VCaP (cell line): ENCODE results near the gene RNASEH2B.

Source experiments
- H3K27ac ChIP-seq: fragments of 450-650 bp; 2 replicates; pipeline ENCODE4 v1.5.1; 2017
- TF ChIP-seq, protein P1 (sequence below): fragments of 450-650 bp; conservative IDR thresholded peaks from 2 replicates; pipeline ENCODE4 v1.5.1; 2017; ENCODE audit warnings: mild to moderate bottlenecking, moderate library complexity

Gene RNASEH2B

DNA sequence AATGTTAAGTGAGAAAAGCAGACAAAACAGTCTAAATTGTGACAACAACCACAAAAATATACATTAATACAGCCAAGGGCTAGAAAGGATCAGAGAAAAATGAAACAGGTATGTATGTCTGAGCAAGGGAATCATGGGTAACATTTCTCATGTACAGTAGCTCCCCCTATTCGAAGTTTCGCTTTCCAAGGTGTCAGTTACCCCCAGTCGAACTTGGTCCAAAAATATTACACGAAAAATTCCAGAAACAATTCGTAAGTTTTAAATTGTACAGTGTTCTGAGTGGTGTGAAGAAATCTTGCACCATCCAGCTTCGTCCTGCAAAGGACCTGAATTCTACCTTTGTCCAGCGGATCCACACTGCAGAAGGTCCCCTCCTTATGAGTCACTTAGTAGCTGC lies 1.8 kb upstream of the RNASEH2B start:
- TF ChIP-seq, protein P1, sequence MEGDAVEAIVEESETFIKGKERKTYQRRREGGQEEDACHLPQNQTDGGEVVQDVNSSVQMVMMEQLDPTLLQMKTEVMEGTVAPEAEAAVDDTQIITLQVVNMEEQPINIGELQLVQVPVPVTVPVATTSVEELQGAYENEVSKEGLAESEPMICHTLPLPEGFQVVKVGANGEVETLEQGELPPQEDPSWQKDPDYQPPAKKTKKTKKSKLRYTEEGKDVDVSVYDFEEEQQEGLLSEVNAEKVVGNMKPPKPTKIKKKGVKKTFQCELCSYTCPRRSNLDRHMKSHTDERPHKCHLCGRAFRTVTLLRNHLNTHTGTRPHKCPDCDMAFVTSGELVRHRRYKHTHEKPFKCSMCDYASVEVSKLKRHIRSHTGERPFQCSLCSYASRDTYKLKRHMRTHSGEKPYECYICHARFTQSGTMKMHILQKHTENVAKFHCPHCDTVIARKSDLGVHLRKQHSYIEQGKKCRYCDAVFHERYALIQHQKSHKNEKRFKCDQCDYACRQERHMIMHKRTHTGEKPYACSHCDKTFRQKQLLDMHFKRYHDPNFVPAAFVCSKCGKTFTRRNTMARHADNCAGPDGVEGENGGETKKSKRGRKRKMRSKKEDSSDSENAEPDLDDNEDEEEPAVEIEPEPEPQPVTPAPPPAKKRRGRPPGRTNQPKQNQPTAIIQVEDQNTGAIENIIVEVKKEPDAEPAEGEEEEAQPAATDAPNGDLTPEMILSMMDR, result no peak

GRCh38 chr13:50908371-50908770 lies 1.2 kb upstream of the RNASEH2B start:
- TF ChIP-seq, protein P1, result no peak
- H3K27ac ChIP-seq, result peak overlapping the region; percentile 90; the same call in 1 of the 2 replicates

More for the DNA sequence above, 1.8 kb upstream of the RNASEH2B start:
- H3K27ac ChIP-seq, result no peak overlapping the region

GRCh38 chr13:50910485-50910805 lies 854 bp downstream of the RNASEH2B start:
- H3K27ac ChIP-seq, result peak overlapping the region; percentile 90
- TF ChIP-seq, protein P1, result no peak

- H3K27ac ChIP-seq, result peak overlapping the region; percentile 90
- TF ChIP-seq, protein P1, result no peak
Observed at GRCh38 chr13:50911081-50911631, 1.6 kb downstream of the RNASEH2B start.

DNA sequence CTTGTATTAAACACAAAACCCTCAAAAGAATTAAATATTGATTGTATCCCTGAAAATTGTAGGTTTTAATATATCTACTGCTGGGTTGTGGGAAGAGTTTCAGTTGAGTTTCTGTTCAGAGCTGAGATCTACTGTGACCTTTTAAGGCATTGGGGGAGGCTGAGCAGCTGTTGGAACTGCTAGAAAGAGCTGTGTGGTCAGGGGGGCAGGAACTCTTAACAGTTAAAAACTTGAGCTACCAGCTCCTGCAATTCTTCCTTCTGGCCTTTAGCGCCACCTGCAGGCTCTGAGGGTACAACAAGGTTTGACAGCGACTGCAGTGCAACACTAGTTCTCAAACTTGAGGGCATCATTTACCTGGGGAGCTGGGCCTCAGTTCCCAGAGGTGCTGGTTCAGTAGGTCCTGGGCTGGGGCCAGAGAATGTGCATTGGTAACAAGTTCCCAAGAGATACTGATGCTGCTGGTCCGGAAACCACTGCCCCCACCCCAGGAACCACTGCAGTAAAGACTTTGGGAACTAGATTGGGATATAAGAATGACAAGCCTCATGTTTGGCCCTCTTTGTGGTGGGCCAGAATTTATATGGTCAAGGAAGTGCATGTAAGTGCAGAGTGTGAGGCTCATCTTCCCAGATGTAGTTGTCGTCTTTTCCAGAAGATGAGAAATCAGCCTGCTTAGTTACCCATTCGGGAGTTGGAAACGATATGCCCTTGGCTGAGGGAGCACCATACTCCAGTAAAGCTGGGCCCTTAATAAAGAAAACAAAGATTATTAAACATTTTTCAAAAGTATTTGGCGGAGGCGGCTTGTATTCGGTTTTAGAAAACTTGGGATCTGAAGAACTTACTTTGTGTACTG lies 2.6 kb downstream of the RNASEH2B start:
- H3K27ac ChIP-seq, result no peak overlapping the region

DNA sequence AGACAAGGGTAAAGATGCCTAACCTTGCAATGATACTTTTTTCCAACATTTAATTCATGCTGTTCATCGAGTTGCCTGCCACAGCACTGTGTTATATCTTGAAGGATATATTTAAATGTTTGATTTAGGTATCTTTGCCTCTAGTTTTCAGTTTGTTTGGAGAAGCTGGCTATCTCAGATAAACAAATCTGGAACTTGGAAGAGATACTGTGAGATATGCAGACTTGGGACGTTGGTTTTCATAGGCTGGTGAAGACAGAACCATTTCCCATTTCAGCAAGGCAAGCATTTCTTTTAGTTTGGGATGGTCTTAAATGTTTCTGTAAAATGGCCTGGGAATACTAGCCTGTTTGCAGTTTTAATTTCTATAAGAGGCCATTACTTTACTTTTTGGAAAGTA lies 3.3 kb downstream of the RNASEH2B start:
- no peak overlapping the region for H3K27ac ChIP-seq
- TF ChIP-seq, protein P1, result no peak

More for the DNA sequence above, 2.6 kb downstream of the RNASEH2B start:
- TF ChIP-seq, protein P1, result peak; percentile 87

- no peak overlapping the region for H3K27ac ChIP-seq
- TF ChIP-seq, protein P1, result no peak
Observed at GRCh38 chr13:50914176-50914700, 4.6 kb downstream of the RNASEH2B start.
